ENCODE data around the gene ZNF20.
"Not testable (repeated sequence)": the region's sequence is repeated elsewhere in the genome, so short reads cannot be mapped to it uniquely, and the experiment has no call there.

The ZNF20 gene

DNA sequence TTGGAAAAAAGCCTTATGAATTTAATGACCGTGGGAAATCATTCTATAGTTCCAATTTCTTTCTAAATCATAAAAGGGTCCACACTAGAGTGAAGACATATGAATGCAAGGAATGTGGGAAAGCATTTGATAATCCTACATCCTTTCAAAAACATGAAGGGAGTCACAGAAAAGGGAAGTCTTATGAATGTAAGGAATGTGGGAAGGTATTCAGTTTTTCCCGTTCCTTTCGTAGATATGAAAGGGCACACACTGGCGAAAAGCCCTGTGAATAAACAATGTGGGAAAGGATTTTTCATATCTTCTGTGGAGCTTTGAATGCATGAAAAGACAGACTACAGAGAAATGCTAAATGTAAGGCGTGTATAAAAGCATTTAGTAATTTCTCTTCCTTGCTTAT lies 27.0 kb downstream of the ZNF20 start:
- no peak for DNase-seq

DNA sequence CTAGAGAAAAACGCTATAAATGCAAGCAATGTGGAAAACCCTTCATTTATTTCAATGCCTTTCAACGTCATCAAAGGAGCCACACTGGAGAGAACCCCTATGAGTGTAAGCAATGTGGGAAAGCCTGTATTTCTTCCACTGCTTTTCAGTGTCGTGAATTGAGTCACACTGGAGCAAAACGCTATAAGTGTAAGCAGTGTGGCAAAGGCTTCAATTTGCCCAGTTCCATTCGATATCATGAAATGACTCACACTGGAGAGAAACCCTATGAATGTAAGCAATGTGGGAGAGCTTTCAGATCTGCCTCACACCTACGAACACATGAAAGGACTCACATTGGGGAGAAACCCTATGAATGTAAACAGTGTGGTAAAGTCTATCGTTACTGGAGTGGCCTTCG lies 27.4 kb downstream of the ZNF20 start:
- DNase-seq = no peak

DNA sequence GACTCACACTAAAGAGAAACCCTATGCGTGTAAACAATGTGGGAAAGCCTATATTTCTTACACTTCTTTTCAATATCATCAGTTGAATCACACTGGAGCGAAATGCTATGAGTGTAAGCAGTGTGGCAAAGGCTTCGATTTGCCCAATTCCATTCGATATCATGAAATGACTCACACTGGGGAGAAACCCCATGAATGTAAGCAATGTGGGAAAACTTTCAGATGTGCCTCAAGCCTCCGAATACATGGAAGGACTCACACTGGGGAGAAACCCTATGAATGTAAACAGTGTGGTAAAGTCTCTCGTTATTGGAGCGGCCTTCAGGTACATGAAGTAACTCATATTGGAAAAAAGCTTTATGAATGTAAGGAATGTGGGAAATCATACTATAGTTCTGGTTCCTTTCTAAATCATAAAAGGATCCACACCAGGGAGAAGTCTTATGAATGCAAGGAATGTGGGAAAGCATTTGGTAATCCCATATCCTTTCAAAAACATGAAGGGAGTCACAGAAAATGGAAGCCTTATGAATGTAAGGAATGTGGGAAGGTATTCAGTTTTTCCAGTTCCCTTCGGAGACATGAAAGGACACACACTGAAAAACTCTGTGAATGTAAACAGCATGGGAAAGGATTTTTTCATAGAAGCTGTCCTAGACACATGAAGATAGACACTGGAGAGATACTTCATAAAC lies 28.1 kb downstream of the ZNF20 start:
- no peak for DNase-seq

DNA sequence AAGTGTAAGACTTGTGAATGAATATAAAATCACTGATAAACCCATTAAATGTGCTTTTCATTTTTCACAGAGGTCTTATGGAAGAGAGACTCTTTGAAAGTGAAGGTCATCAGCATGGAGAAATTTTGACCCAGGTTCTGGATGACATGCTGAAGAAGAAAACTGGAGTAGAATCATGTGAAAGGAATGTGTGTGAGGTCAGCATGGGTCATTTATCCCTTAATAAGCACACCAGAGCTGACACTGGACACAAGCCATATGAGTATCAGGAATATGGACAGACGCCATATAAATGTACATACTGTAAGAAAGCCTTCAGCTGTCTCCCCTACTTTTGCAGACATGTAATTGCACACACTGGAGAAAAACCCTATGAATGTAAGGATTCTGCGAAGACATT lies 29.0 kb downstream of the ZNF20 start:
- DNase-seq = no peak

DNA sequence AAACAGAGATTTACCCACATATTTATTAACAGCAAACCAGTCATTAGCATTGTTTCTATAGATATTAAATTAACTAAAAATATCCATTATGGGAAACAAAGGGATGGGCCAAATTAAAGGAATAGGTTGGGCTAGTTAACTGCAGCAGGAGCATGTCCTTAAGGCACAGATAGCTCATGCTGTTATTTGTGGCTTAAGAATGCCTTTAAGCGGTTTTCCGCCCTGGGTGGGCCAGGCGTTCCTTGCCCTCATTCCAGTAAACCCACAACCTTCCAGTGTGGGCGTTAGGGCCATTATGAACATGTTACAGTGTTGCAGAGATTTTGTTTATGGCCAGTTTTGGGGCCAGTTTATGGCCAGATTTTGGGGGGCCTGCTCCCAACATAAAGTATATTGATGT lies 36.2 kb downstream of the ZNF20 start:
- not testable (repeated sequence) for DNase-seq

DNA sequence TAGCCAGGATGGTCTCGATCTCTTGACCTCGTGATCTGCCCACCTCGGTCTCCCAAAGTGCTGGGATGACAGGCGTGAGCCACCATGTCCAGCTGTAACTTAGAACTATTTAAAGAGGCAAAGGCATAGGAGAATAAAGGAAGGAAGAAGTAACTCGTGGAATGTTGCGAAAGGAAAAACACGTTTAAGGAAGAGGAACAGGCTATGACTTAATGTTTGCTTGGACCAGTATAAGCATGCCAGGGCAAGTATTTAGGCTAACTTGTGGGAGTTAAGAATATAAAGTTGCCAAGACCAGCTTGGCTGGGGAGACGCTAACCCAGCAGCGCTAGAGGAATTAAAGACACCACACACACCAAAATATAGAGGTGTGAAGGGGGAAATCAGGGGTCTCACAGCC lies 42.1 kb downstream of the ZNF20 start:
- DNase-seq = no peak

DNA sequence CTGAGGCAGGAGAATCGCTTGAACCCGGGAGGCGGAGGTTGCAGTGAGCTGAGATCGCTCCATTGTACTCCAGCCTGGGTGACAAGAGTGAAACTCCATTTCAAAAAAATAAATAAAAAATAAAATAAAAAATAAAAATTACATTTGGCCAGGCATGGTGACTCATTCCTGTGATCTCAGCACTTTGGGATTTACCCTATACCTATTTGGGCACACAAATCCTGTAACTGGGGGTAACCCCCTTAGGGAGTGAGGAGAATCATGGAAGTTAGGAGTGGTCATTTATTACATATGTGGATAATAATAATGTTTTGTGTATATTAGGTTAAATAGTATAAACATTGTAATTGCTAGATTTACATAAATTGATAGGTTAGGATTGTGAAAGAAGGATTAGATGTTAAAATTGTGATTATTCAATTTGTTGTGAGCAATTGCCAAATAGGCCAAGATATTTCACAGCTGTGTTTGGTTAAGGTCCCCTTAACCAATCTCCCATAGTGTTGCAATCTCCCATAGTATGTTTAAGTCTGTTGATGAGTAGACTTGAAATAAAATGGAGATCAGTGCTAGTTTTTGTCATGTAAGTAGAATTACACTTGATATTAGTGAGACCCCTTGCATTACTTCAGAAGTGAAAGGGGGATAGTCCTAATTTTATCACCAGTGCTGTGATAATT lies 44.9 kb downstream of the ZNF20 start:
- no peak for DNase-seq

DNA sequence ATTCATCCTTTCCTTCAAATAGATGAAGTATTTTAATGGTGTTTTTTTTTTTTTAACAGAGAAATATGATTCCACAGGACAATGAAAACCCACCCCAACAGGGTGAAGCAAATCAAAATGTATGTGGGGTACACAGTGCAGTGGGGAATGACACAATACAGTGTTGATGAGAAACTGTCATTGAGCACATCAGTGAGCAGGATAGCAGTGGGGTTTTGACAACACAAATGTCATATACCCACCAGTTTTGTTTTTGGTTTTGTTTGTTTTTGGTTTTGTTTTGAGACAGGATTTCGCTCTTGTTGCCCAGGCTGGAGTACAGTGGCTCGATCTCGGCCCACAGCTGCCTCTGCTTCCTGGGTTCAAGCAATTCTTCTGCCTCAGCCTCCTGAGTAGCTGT lies 46.4 kb downstream of the ZNF20 start:
- no peak for DNase-seq

DNA sequence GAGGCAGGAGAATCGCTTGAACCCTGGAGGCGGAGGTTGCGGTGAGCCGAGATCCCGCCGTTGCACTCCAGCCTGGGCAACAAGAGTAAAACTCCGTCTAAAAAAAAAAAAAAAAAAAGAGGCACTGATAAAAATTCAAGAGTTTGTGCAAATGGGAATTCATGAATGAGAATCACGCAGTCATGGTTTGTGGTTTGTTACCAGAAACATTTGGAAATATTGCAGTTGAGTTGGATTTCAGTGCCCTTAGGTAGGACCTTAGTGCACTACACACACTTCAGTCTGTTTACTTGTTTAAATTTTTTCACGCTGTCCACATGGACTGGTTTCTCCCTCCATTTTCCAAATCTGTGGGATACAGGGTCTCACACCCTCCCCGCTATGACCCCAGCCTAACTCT lies 47.2 kb downstream of the ZNF20 start:
- no peak for DNase-seq

DNA sequence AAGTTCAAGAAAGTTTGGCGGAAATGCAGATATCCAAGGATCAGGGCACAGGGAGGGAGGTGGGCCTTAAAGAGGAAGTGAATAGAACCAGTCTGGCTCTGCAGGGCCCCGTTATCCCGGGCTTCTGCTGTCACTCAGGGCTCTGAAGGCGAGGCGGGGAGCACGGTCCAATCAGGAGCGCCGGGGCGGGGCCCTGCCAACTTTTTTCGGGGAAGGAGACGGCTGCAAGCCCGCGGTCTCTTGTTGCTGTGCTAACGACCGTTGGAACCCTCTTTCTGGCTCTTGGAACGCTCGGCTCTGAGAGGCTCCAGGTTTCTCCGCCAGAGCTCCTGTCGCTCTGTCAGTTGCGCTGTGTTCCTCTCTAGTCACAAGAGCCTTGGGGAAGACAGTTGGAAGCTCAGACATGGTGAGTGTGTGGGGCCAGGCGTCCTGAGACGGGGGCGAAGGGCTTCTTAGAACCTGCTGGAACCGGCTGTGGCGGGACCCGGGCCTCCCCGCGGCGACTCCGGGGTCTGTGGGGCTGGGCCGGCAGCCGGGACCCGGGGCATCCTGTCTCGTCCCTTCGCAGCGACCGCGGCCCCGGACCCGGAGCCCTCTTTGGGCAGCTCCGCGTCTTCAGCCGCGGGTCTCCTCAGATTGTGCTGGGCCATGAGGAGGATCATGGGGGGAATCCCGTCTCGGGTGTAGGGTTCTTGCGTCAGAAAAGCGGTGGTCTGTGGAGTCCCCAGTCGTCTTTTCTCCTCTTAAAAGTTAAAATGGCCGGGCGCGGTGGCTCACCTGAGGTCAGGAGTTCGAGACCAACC lies 47.9 kb downstream of the ZNF20 start:
- DNase-seq = peak in 54 of 56 donors; percentile 5 to 83 (median 53)

DNA sequence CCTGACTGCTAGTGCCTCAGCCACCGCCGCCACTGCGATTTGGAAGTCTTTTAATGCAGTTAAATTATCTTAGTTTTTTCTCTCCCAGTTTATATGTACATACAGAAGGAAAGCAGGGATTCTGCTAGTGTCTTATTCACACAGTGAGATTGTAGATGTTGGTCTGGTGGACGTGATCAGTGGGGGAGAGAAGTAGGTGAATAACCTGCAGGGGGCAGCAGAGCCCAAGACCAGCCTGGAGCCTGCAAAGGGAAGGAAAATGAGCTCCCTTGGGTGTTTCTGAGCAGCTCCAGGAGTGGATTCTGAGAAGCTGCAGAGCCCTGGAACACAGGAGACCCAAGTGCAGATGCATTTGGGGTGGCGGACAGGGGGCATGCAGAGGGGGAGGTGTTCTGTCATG lies 49.3 kb downstream of the ZNF20 start:
- DNase-seq = peak in 41 of 56 donors; percentile 0 to 73 (median 17)

DNA sequence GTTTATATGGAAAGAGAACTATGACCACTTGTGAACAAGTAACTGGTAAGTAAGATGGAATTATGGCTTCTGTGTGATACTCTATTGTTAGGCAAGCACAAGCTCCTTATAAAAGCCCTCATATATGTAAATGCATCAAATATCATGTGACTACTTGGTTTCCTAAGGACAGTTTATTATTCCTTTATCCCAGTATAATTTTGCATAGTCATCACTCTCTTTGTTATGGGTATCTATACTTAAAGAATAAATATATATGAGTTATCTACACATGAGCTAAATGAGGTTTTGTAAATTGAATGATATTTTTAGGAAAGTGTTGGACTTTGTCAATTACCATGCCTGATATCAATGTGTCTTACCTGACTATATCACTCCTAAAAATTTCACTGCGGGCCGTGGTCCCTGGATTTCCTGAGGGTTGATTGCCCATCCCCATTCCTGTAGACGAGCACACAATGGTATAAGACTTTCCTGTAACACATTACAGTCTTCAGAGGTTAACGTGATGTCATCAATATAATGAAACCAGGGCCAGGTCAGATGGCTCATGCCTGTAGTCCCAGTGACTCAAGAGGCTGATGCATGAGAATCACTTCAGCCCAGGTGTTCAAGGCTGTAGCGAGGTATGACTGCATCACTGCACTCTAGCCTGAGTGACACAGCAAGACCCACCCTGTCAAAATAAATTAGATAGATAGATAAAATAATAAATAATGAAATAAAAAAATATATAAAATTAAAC lies 54.9 kb downstream of the ZNF20 start:
- no peak for DNase-seq

DNA sequence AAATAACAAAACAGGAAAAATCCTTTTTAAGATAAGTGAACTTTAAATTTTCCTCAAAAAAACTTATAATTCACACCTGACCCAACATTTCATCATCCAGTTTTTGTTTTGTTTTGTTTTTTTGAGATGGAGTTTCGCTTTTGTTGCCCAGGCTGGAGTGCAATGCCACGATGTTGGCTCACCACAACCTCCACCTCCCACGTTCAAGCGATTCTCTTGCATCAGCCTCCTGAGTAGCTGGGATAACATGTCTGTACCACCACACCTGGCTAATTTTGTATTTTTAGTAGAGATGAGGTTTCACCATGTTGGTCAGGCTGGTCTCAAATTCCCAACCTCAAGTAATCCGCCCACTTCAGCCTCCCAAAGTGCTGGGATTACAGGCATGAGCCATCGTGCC lies 56.8 kb downstream of the ZNF20 start:
- DNase-seq = not testable (repeated sequence)
